GM10266 (cell line): ENCODE data around the gene ZNF384.

Experiments used
- DNase-seq: peaks from one replicate; pipeline ENCODE4 v3.0.0; 2012; ENCODE audit errors: extremely low spot score
- TF ChIP-seq, protein P1 (sequence below): IDR thresholded peaks from 2 replicates; pipeline ENCODE4 v1.5.1; 2012; ENCODE audit warnings: mild to moderate bottlenecking, low read depth; ENCODE audit not compliant: control insufficient read depth, insufficient read depth; ENCODE audit errors: missing control alignments

The ZNF384 gene

DNA sequence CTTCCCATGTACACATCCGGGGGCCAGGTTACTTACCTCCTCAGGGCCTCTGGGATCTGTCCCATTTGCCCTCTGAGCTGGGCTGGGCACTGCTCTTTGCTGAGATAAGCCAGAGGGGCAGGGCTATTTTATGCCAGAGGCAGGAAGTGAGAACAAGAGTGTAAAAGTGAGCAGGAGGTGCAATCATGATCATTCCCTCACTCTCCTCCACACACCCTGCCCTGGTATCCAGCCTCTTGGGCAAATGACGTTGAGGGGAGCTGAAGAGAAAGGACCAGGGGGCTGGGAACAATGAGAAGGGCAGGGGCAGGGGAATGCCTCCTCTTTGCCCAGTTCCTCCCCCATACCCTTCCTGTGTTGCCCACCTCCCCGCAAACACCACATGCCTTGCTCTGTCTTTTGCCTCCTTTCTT, 57.6 kb downstream of the ZNF384 start:
- TF ChIP-seq, protein P1, sequence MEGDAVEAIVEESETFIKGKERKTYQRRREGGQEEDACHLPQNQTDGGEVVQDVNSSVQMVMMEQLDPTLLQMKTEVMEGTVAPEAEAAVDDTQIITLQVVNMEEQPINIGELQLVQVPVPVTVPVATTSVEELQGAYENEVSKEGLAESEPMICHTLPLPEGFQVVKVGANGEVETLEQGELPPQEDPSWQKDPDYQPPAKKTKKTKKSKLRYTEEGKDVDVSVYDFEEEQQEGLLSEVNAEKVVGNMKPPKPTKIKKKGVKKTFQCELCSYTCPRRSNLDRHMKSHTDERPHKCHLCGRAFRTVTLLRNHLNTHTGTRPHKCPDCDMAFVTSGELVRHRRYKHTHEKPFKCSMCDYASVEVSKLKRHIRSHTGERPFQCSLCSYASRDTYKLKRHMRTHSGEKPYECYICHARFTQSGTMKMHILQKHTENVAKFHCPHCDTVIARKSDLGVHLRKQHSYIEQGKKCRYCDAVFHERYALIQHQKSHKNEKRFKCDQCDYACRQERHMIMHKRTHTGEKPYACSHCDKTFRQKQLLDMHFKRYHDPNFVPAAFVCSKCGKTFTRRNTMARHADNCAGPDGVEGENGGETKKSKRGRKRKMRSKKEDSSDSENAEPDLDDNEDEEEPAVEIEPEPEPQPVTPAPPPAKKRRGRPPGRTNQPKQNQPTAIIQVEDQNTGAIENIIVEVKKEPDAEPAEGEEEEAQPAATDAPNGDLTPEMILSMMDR, result no peak
- DNase-seq, result no peak

DNA sequence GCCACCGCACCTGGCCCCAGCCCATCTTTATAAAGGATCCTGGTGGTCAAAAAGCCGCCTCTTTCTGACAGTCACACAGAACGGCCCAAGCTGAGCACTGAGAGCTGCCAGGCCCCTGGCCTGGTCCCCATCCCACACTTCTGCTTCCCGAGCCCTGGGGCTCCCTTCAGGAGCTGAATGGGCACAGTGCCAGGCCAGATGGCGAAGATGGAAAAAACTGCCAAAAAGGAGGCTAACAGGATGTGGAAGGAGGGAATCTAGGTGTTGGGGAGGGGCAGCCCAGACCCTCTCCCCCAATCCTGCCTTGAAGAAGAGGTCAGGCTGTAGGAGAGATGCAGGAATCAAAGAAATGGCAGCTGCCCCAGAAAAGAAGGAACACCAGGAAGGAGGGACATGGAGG, 58.4 kb downstream of the ZNF384 start:
- no peak for DNase-seq
- TF ChIP-seq, protein P1, result no peak

- DNase-seq, result no peak
- TF ChIP-seq, protein P1, result no peak
Observed at GRCh38 chr12:6627616-6628015, 61.6 kb downstream of the ZNF384 start.

- TF ChIP-seq, protein P1, result no peak
- DNase-seq, result no peak
Observed at GRCh38 chr12:6626654-6627283, 62.4 kb downstream of the ZNF384 start.

- DNase-seq, result no peak
- TF ChIP-seq, protein P1, result no peak
Observed at GRCh38 chr12:6620885-6621274, 68.3 kb downstream of the ZNF384 start.

DNA sequence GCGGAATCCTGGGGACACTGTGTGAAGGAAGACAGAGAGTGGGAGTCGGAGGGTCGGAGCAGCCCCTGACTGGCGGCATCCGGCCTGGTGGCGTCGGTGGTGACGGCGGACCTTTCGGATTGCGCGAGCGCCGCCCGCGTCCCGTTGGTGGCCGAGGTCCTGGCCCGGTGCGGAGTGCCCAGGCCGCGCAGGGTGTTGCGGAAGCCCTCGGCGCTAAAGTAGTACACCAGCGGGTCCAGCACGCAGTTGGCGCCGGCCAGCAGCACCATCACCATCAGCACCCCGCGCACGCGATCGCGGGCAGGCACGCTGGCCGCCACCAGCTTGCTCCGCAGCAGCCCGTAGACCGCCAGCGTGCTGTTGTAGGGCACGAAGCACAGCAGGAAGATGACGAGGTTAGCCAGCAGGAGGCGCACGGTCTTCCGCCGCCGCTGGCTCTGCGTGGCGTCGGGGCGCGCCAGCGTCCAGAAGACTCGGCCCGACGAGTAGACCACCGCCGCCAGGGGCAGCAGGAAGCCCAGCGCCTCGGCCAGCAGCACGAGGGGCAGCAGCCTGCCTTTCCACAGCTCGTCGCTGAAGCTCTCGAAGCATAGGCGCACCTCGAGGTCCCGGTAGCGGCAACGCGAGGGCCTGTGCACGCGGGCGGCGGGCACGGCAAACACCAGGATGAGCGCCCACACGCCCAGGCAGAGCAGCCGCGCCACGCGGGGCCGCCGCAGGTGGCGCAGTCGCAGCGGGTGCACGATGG, 68.9 kb downstream of the ZNF384 start:
- DNase-seq, result no peak
- TF ChIP-seq, protein P1, result peak; percentile 19

GRCh38 chr12:6618483-6619225, 70.5 kb downstream of the ZNF384 start:
- TF ChIP-seq, protein P1, result no peak
- no peak for DNase-seq
